ENCODE results near the gene SLC25A5.

- TF ChIP-seq OSR1 (CRISPR knock-in tag; IDR thresholded peaks at IDR 0.05) (no peak), CSDC2 (CRISPR knock-in tag; IDR thresholded peaks at IDR 0.05) (no peak), PATZ1 (CRISPR knock-in tag; IDR thresholded peaks at IDR 0.05; ENCODE audit: borderline replicate concordance) (no peak), BACH2 (CRISPR knock-in tag; IDR thresholded peaks at IDR 0.05; ENCODE audit: borderline replicate concordance) (no peak), TSHZ2 (CRISPR knock-in tag; IDR thresholded peaks at IDR 0.05) (no peak), ZFP30 (CRISPR knock-in tag; IDR thresholded peaks at IDR 0.05) (no peak), SNAI2 (CRISPR knock-in tag; IDR thresholded peaks at IDR 0.05) (no peak), ARNTL (CRISPR knock-in tag; IDR thresholded peaks at IDR 0.05; ENCODE audit: borderline replicate concordance, low read depth) (no peak), ZFP3 (CRISPR knock-in tag; IDR thresholded peaks at IDR 0.05) (no peak), ISL1 (CRISPR knock-in tag; IDR thresholded peaks at IDR 0.05) (no peak), CSRNP3 (CRISPR knock-in tag; IDR thresholded peaks at IDR 0.05) (no peak), TCF4 (CRISPR knock-in tag; IDR thresholded peaks at IDR 0.05; ENCODE audit: borderline replicate concordance) (no peak)
Measured at GRCh38 chrX:119459181-119459580, 9.1 kb upstream of the SLC25A5 start.

All from SK-N-SH treated with all-trans-retinoic acid at 6 μM for 48 hours (cell line).